Caco-2 (cell line): ENCODE results near the gene PDE4D. TPM values are rescaled to one million over a fixed set of nuclear protein-coding genes. Genes with fewer than 3 reads are reported as not detected.
A peak's percentile ranks its signal among the peaks of the same experiment; 100 is the strongest.

Experiments
- BruUV-seq: library from RNA; stranded (reverse); fragments of 400-500 nt; replicated peaks from 2 replicates; lab custom pipeline; 2021; lab: Mats Ljungman, UMichigan
- CTCF ChIA-PET: fragments of 300-600 bp; sonication (Branson Sonifier 250); formaldehyde crosslinking; loops from one replicate; lab custom pipeline; 2022; ENCODE audit warnings: antibody characterized with exemption; lab: Charles Lee
- POLR2A ChIA-PET: fragments of 300-600 bp; sonication (Branson Sonifier 250); formaldehyde crosslinking; loops from one replicate; lab custom pipeline; 2022; ENCODE audit warnings: antibody characterized with exemption; lab: Charles Lee
- DNase-seq, 2 experiments: peaks; one replicate each; pipeline versions ENCODE4 v3.0.0 to v3.0.0-alpha.2; 2020 to 2022
- H3K27me3 ChIP-seq: replicated peaks from 2 replicates; pipeline ENCODE4 v1.6.0; 2011; ENCODE audit warnings: low read length; ENCODE audit not compliant: control insufficient read depth, insufficient read depth
- H3K36me3 ChIP-seq: 2 replicates; pipeline ENCODE4 v1.5.1; 2011; ENCODE audit warnings: low read length; ENCODE audit not compliant: control insufficient read depth, insufficient read depth
- H3K4me1 ChIP-seq: fragments of 250-450 bp; sonication (Bioruptor Pico); 2 replicates; pipeline ENCODE4 v1.5.1; 2020; ENCODE audit warnings: mild to moderate bottlenecking
- H3K4me3 ChIP-seq: 2 replicates; pipeline ENCODE4 v1.5.1; 2011; ENCODE audit warnings: low read depth, mild to moderate bottlenecking, control low read depth, low read length
- H3K9me3 ChIP-seq: fragments of 250-450 bp; sonication (Bioruptor Pico); 2 replicates; pipeline ENCODE4 v1.5.1; 2020; ENCODE audit warnings: mild to moderate bottlenecking, moderate library complexity
- H3K27ac Mint-ChIP-seq: one replicate; pipeline ENCODE4 v1.8.0; 2022; ENCODE audit warnings: mixed read lengths; ENCODE audit not compliant: unreplicated experiment
- H3K27me3 Mint-ChIP-seq: one replicate; pipeline ENCODE4 v1.8.0; 2022; ENCODE audit warnings: mixed read lengths; ENCODE audit not compliant: insufficient read depth, unreplicated experiment
- H3K36me3 Mint-ChIP-seq: one replicate; pipeline ENCODE4 v1.8.0; 2022; ENCODE audit warnings: mild to moderate bottlenecking, mixed read lengths; ENCODE audit not compliant: insufficient read depth, unreplicated experiment
- H3K4me1 Mint-ChIP-seq: one replicate; pipeline ENCODE4 v1.8.0; 2022; ENCODE audit warnings: low read depth, mixed read lengths; ENCODE audit not compliant: unreplicated experiment
- H3K4me3 Mint-ChIP-seq: one replicate; pipeline ENCODE4 v1.8.0; 2022; ENCODE audit warnings: mild to moderate bottlenecking, moderate library complexity, mixed read lengths; ENCODE audit not compliant: unreplicated experiment
- H3K9me3 Mint-ChIP-seq: one replicate; pipeline ENCODE4 v1.8.0; 2022; ENCODE audit warnings: mixed read lengths; ENCODE audit not compliant: unreplicated experiment
- CTCF ChIP-seq, 2 experiments: fragments of 200-600 bp in 1 of 2; IDR thresholded peaks; 1 replicate in 1 of 2; 2 replicates in 1 of 2; pipeline versions ENCODE4 v1.5.1 to v1.8.0; 2011 to 2022; ENCODE audit warnings: antibody characterized with exemption in 1 of 2, control low read depth in 1 of 2, inconsistent platforms in 1 of 2, low read depth in 1 of 2, low read length in 1 of 2, mild to moderate bottlenecking in 1 of 2, moderate library complexity in 1 of 2; ENCODE audit not compliant: insufficient read depth in 1 of 2, severe bottlenecking in 1 of 2, unreplicated experiment in 1 of 2
- intact Hi-C: fragments of 100-400 bp; cut with micrococcal nuclease; formaldehyde crosslinking; loops from one replicate; pipeline ENCODE4 v1.10.0; 2022; ENCODE audit not compliant: unreplicated experiment
- total RNA-seq: library from RNA; stranded (reverse); gene quantifications from 2 replicates; pipeline ENCODE4 v1.2.3, GENCODE V29; 2022

Gene PDE4D
- total RNA-seq, 1 experiment from 2014 or later = 89.8 TPM

- DNase-seq = no peak
- H3K27ac Mint-ChIP-seq = no peak overlapping the region
- Histone ChIP-seq H3K27me3 (no peaks in the 10 kb centered on the region), H3K9me3 (no peaks in the 10 kb centered on the region; the same call in 1 of the 2 replicates), H3K36me3 (no peaks in the 10 kb centered on the region), H3K4me1 (peaks cover 30% of the 10 kb centered on the region), H3K4me3 (no peak overlapping the region)
- no peaks in the 10 kb centered on the region for H3K27me3 Mint-ChIP-seq
- TF ChIP-seq CTCF (IDR thresholded peaks at IDR 0.05; ENCODE audit: insufficient read depth in 1 of 2, low read depth in 1 of 2, low read length in 1 of 2, severe bottlenecking in 1 of 2, unreplicated experiment in 1 of 2) = no peak
- BruUV-seq = no TSS peak
- ChIA-PET POLR2A (no interaction called here), CTCF (no interaction called here)
- H3K4me3 Mint-ChIP-seq = no peak overlapping the region
- intact Hi-C loops = no loop called here
- H3K36me3 Mint-ChIP-seq = no peaks in the 10 kb centered on the region
- H3K9me3 Mint-ChIP-seq = no peaks in the 10 kb centered on the region
- peaks cover 33% of the 10 kb centered on the region for H3K4me1 Mint-ChIP-seq
Measured at GRCh38 chr5:59064293-59064692, 829.2 kb downstream of the PDE4D start.

- no peak overlapping the region for H3K27ac Mint-ChIP-seq
- Histone ChIP-seq H3K4me1 (peaks cover 34% of the 10 kb centered on the region), H3K36me3 (no peaks in the 10 kb centered on the region), H3K4me3 (no peak overlapping the region), H3K9me3 (no peaks in the 10 kb centered on the region; the same call in 1 of the 2 replicates), H3K27me3 (no peaks in the 10 kb centered on the region)
- no peaks in the 10 kb centered on the region for H3K9me3 Mint-ChIP-seq
- no peaks in the 10 kb centered on the region for H3K27me3 Mint-ChIP-seq
- TF ChIP-seq CTCF (IDR thresholded peaks at IDR 0.05; ENCODE audit: insufficient read depth in 1 of 2, low read depth in 1 of 2, low read length in 1 of 2, severe bottlenecking in 1 of 2, unreplicated experiment in 1 of 2) = no peak
- intact Hi-C loops = loop anchor here (2.0 kb wide), 1 partner anchor 60 kb away; no protein-coding TSS in a partner anchor
- CTCF ChIA-PET = no interaction called here
- POLR2A ChIA-PET = interaction anchor here (0.6 kb wide), 1 partner anchor 27 kb away, joined by 6 read pairs; no protein-coding TSS in a partner anchor
- H3K4me1 Mint-ChIP-seq = peaks cover 36% of the 10 kb centered on the region
- no peaks in the 10 kb centered on the region for H3K36me3 Mint-ChIP-seq
- no peak overlapping the region for H3K4me3 Mint-ChIP-seq
- peak in 1 of 2 experiments; percentile 25 for DNase-seq
- no TSS peak for BruUV-seq
Measured at GRCh38 chr5:59062986-59063683, 830.4 kb downstream of the PDE4D start.

DNA sequence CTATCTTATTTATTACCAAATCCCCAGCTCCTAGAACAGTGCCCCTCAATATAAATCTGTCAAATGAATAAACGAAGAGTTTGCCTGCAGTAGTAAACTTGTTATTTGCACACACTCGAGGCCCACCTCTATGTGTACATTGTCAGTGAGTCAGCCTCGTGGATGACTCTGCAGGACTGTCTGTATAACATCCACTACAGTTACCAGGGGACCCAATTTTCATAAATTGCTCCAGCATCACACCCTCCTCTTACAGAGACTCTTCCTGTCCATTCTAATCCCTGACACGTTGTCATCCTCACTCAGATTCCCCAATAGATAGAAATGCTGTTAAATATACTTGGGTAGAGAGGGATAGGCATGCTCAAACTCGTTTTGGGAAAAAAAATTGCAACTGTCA is 832.1 kb downstream of the PDE4D start:
- Mint-ChIP-seq H3K36me3 (no peaks in the 10 kb centered on the region), H3K27ac (peak overlapping the region; percentile 37), H3K4me3 (no peak overlapping the region), H3K9me3 (no peaks in the 10 kb centered on the region), H3K4me1 (peaks cover 33% of the 10 kb centered on the region), H3K27me3 (no peaks in the 10 kb centered on the region)
- POLR2A ChIA-PET = interaction anchor here (0.5 kb wide), 1 partner anchor 66 kb away, joined by 5 read pairs; no protein-coding TSS in a partner anchor
- BruUV-seq = no TSS peak
- CTCF ChIA-PET = no interaction called here
- DNase-seq = peak in 1 of 2 experiments; percentile 46
- no peak for TF ChIP-seq CTCF (IDR thresholded peaks at IDR 0.05; ENCODE audit: insufficient read depth in 1 of 2, low read depth in 1 of 2, low read length in 1 of 2, severe bottlenecking in 1 of 2, unreplicated experiment in 1 of 2)
- no peaks in the 10 kb centered on the region for H3K27me3 ChIP-seq
- H3K9me3 ChIP-seq = no peaks in the 10 kb centered on the region; the same call in 1 of the 2 replicates
- H3K4me3 ChIP-seq = no peak overlapping the region
- H3K36me3 ChIP-seq = no peaks in the 10 kb centered on the region
- intact Hi-C loops = no loop called here
- H3K4me1 ChIP-seq = peaks cover 41% of the 10 kb centered on the region
